Esophagus muscularis mucosa (tissue), 4 donors: Measurements from ENCODE around the gene MPEG1. TPM values are rescaled to one million over a fixed set of nuclear protein-coding genes. Genes with fewer than 3 reads are reported as not detected.

Source experiments
- DNase-seq: peaks from one replicate; pipeline ENCODE4 v3.0.0-alpha.2; 2017; ENCODE audit errors: extremely low spot score
- H3K27ac ChIP-seq, 4 donors: fragments of 200-600 bp; sonication (generic); replicated peaks in 1 of 4; 1 replicate in 3 of 4; 2 replicates in 1 of 4; pipeline ENCODE4 v1.5.1; 2016 to 2019; ENCODE audit warnings: mild to moderate bottlenecking in 1 of 4
- H3K27me3 ChIP-seq, 4 donors: fragments of 200-600 bp; sonication (generic); one replicate each; pipeline versions ENCODE4 v1.5.1 to v1.6.0; 2016 to 2019
- H3K36me3 ChIP-seq, 4 donors: fragments of 200-600 bp; sonication (generic); one replicate each; pipeline ENCODE4 v1.5.1; 2016 to 2019
- H3K4me1 ChIP-seq, 4 donors: fragments of 200-600 bp; sonication (generic); one replicate each; pipeline ENCODE4 v1.5.1; 2016 to 2019
- H3K4me3 ChIP-seq, 4 donors: fragments of 200-600 bp; sonication (generic); 1 replicate in 2 of 4; 2 replicates in 2 of 4; pipeline ENCODE4 v1.5.1; 2016 to 2019; ENCODE audit warnings: mild to moderate bottlenecking in 4 of 4, moderate library complexity in 1 of 4
- H3K9me3 ChIP-seq, 4 donors: fragments of 200-600 bp; sonication (generic); 1 replicate in 3 of 4; 2 replicates in 1 of 4; pipeline ENCODE4 v1.5.1; 2016 to 2019
- CTCF ChIP-seq, 3 experiments: fragments of 200-600 bp in 2 of 3; fragments of 450-650 bp in 1 of 3; sonication (generic) in 2 of 3; IDR thresholded peaks; one replicate each; pipeline ENCODE4 v1.5.1; 2017 to 2019; ENCODE audit warnings: antibody characterized with exemption in 3 of 3, mild to moderate bottlenecking in 2 of 3, moderate library complexity in 1 of 3
- EP300 ChIP-seq: sonication (generic); formaldehyde crosslinking; IDR thresholded peaks from one replicate; pipeline ENCODE4 v1.6.1; 2017; ENCODE audit warnings: antibody characterized with exemption
- POLR2A ChIP-seq: fragments of 450-650 bp; IDR thresholded peaks from one replicate; pipeline ENCODE4 v1.6.1; 2017; ENCODE audit warnings: antibody characterized with exemption, moderate library complexity, mild to moderate bottlenecking, low read depth
- POLR2AphosphoS5 ChIP-seq, 2 donors: sonication (generic); formaldehyde crosslinking; IDR thresholded peaks; one replicate each; pipeline ENCODE4 v1.6.1; 2017; ENCODE audit warnings: antibody characterized with exemption in 2 of 2
- WGBS: methylation state at CpG from one replicate; pipeline ENCODE4 v1.1.5; 2018; 5-methylcytosine and 5-hydroxymethylcytosine counted together
- intact Hi-C: fragments of 100-400 bp; cut with DNase I; formaldehyde crosslinking; loops from one replicate; pipeline ENCODE4 v1.15.1; 2023
- total RNA-seq, 4 donors: library from RNA; depleted of rRNA; stranded (reverse); fragments of >200 nt; gene quantifications; one replicate each; pipeline versions ENCODE4 v1.1.0 to v1.2.1, GENCODE V29; 2016

MPEG1 gene
- total RNA-seq = 10 to 100 TPM; 10.1 to 36.1 (median 14.8) TPM

GRCh38 chr11:59212744-59213631 lies at the start of gene MPEG1:
Gene MPEG1, minus strand, starts transcription at chr11:59212927. Its CDS starts 62 bp downstream, at chr11:59212865.
- peak within 1 kb of the TSS; percentile 10 to 36 (median 28) for H3K4me3 ChIP-seq
- TF ChIP-seq POLR2AphosphoS5 (IDR thresholded peaks at IDR 0.05) (no peak), CTCF (IDR thresholded peaks at IDR 0.05) (no peak), EP300 (no peak)
- no peaks in the 10 kb centered on the region for H3K36me3 ChIP-seq
- no peaks in the 10 kb centered on the region for H3K9me3 ChIP-seq
- peaks cover 5 to 14% (median 8%) of the 10 kb centered on the region in 4 donors for H3K4me1 ChIP-seq
- no peaks in the 10 kb centered on the region for H3K27me3 ChIP-seq
- intact Hi-C loops = no loop called here
- 88% methylated on average over 10 of the region's 10 CpGs for WGBS
- no peak within 1 kb of the TSS for H3K27ac ChIP-seq
- no peak for DNase-seq

- no peak for TF ChIP-seq CTCF (IDR thresholded peaks at IDR 0.05)
- no peak for TF ChIP-seq POLR2AphosphoS5 (IDR thresholded peaks at IDR 0.05)
- no peak for TF ChIP-seq EP300
- TF ChIP-seq POLR2A = no peak
- no peak overlapping the region for H3K4me3 ChIP-seq
- H3K36me3 ChIP-seq = no peaks in the 10 kb centered on the region
- DNase-seq = no peak
- 92% methylated on average over 6 of the region's 7 CpGs for WGBS
- intact Hi-C loops = no loop called here
- H3K9me3 ChIP-seq = no peaks in the 10 kb centered on the region
- H3K27me3 ChIP-seq = no peaks in the 10 kb centered on the region
- no peak overlapping the region for H3K27ac ChIP-seq
- no peaks in the 10 kb centered on the region for H3K4me1 ChIP-seq
Observed at GRCh38 chr11:59262177-59262818, 49.6 kb upstream of the MPEG1 start.

GRCh38 chr11:59261150-59261549 lies 48.4 kb upstream of the MPEG1 start:
- WGBS = 90% methylated on average over 2 of the region's 2 CpGs
- H3K4me3 ChIP-seq = no peak overlapping the region
- intact Hi-C loops = no loop called here
- DNase-seq = no peak
- H3K9me3 ChIP-seq = no peaks in the 10 kb centered on the region
- H3K27ac ChIP-seq = no peak overlapping the region
- no peaks in the 10 kb centered on the region for H3K27me3 ChIP-seq
- H3K36me3 ChIP-seq = no peaks in the 10 kb centered on the region
- H3K4me1 ChIP-seq = no peaks in the 10 kb centered on the region
- TF ChIP-seq POLR2A (no peak), EP300 (no peak), CTCF (IDR thresholded peaks at IDR 0.05) (no peak), POLR2AphosphoS5 (IDR thresholded peaks at IDR 0.05) (no peak)

GRCh38 chr11:59259867-59260475 lies 47.2 kb upstream of the MPEG1 start:
- intact Hi-C loops = no loop called here
- Histone ChIP-seq H3K27ac (no peak overlapping the region), H3K9me3 (no peaks in the 10 kb centered on the region), H3K4me3 (no peak overlapping the region), H3K36me3 (no peaks in the 10 kb centered on the region), H3K27me3 (no peaks in the 10 kb centered on the region), H3K4me1 (no peaks in the 10 kb centered on the region)
- TF ChIP-seq POLR2AphosphoS5 (IDR thresholded peaks at IDR 0.05) (no peak), EP300 (no peak), CTCF (IDR thresholded peaks at IDR 0.05) (no peak), POLR2A (no peak)
- WGBS = 85% methylated on average over 9 of the region's 9 CpGs
- DNase-seq = peak; percentile 77
